Activated naive CD4-positive, alpha-beta T cell treated with anti-CD3 and anti-CD28 coated beads, Interleukin-2, amount 50 U/mL, for 16 hours (primary cell): ENCODE measurements around the gene ANKMY1.

Experiments
- DNase-seq: peaks from one replicate; pipeline ENCODE4 v3.0.0-alpha.2; 2020

The ANKMY1 gene, protein sequence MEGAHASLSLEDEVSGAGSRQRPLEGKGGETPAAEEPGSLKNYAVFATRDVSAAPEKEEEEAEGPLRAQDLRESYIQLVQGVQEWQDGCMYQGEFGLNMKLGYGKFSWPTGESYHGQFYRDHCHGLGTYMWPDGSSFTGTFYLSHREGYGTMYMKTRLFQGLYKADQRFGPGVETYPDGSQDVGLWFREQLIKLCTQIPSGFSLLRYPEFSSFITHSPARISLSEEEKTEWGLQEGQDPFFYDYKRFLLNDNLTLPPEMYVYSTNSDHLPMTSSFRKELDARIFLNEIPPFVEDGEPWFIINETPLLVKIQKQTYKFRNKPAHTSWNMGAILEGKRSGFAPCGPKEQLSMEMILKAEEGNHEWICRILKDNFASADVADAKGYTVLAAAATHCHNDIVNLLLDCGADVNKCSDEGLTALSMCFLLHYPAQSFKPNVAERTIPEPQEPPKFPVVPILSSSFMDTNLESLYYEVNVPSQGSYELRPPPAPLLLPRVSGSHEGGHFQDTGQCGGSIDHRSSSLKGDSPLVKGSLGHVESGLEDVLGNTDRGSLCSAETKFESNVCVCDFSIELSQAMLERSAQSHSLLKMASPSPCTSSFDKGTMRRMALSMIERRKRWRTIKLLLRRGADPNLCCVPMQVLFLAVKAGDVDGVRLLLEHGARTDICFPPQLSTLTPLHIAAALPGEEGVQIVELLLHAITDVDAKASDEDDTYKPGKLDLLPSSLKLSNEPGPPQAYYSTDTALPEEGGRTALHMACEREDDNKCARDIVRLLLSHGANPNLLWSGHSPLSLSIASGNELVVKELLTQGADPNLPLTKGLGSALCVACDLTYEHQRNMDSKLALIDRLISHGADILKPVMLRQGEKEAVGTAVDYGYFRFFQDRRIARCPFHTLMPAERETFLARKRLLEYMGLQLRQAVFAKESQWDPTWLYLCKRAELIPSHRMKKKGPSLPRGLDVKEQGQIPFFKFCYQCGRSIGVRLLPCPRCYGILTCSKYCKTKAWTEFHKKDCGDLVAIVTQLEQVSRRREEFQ

DNA sequence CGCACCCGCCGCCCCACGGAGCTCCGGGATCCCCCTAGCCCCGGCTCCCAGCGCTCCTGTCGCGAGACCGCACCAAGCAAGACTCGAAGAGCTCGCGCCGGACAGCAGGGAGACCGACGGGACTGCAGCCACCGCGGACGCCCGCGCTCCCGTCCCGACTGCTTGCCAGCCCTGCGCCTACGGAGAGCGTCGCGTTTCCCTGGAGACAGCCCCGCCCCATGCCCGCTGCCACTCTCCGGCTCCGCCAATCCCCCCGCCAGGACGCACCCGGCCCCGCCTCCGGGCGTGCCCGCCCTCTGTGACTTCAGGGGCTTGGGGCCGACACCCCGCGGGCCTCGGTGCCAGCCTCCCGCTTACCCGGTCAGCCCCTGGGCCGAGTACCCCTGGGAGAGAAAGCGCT, at the start of gene ANKMY1:
ANKMY1 (minus strand) TSS at position 181 of the 400 bp plus-strand sequence. CDS start 653 bp downstream, outside the sequence.
- DNase-seq: peak; percentile 78

DNA sequence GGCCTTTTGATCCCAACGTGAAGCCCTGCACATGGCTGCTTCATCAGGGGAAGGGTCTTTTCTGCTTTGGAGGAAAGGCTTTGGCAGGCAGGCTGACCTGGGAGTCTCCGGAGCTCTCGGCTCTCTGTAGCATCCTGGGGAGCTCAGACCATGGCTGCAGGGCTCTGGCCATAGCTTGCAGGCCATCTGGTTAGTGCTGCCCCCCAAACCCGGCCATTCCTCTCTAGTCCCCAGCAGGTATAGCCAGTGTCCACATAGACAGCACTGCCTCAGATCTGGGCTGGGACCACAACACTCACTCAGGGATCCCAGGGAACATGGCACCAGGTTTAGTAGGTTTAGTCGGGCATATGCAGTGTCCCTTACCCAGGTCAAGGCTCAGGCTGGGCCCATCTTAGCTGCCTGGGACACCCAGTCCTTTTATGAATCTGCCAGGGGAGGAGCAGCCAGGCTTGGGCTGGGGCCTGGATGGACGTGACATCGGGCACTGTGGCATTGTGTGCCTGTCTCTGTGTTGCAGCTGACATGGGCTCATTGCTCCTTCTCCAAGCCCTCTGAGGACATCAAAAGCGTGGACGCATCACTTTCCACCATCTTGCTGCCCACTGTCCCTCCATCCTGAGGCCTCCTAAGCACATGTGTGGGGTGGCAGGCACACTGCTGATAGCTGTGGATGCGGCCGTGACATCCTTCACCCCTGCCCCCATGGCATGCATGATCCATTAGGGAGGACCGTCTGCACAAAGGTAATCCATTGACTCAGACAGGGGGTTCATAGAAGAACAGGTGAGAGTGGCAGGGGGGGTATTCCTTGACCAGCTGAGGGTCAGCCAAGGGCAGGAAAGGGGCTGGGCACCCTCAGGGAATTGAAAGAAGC, 48.3 kb upstream of the ANKMY1 start:
- peak; percentile 5 for DNase-seq

DNA sequence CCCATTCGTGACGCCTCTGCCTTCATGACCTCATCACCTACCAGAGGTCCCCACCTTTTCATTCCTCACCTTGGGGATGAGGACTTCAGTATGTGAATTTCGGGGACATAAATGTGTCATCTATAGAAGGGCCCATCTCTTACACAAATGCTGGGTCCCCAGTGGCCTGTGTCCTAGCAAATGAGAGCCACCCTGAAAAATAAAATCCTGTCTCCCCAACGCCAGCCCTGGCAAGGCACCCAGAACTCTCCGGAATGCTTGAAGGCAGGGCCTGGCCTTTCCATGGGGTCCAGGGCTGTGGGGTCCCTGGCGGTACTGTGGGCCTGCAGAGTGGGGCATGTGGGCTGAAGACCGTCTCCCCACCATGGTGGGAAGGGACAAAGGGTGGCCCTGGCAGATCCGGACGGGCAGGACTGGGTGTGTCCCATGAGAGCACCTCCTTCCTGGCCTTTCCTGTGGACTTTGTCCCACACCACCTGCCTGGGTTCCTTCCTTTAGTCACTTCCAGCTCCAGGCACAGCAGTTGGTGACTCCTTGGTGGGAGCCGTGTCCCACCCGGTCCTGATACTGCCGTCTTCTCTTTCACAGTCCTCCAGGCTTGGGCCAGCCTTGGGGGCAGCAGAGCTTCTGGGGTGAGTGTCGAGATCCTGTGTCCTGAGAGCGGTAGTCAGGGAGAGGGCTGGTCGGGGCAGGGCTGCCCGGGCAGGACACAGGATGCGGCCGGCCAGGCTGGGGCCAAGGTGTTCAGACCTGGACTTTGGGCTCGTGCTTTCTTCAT, 47.3 kb upstream of the ANKMY1 start:
- DNase-seq: peak; percentile 4

DNA sequence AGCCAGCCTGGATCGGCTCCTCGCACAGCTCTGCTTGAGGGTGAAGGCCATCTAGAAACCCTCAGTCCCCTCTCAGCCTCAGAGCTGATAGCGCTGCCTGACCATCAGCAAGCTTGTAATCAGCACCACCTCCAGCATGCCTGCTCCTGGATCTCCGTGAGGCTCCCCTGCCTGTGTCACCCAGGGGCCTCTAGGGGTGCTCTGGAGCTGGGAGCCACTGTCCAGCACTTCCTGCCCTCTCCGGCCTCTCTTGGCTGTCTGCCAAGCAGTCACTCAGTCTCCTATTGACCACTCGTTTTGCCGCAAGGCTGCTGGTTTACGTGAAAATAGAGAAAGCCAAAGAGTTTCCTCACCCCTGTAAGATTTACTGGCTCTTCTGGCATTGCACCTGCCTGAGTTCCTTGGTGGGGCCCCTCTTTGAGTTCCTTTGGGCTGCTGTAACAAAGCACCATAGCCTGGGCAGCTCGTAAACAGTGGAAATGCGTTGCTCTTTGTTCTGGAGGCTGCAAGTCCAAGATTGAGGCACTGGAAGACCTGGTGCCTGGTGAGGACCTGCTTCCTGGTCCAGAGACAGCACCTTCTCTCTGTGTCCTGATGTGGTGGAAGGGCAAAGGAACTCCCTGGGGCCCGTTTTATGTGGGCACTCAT, 46.6 kb upstream of the ANKMY1 start:
- DNase-seq: peak; percentile 8

DNA sequence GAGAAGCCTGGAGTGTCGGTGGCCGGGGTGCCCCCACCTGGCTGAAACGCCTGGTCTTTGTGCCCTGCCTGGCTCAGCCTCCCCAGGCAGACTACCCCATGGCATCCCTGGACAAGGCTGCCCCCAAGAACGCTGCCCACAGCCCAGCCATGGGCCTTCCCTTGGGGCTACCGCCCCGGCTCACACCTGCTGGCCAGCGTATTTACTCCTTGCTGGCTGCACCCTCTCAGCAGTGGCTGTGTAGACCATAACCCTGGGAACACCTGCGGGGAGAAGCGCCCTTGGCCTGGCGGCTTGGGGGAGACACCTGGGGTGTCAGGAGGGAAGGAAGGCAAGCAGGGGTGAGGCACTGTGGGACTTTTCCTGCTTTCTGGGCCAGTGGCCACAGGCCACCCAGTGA, 46.1 kb upstream of the ANKMY1 start:
- peak; percentile 9 for DNase-seq

DNA sequence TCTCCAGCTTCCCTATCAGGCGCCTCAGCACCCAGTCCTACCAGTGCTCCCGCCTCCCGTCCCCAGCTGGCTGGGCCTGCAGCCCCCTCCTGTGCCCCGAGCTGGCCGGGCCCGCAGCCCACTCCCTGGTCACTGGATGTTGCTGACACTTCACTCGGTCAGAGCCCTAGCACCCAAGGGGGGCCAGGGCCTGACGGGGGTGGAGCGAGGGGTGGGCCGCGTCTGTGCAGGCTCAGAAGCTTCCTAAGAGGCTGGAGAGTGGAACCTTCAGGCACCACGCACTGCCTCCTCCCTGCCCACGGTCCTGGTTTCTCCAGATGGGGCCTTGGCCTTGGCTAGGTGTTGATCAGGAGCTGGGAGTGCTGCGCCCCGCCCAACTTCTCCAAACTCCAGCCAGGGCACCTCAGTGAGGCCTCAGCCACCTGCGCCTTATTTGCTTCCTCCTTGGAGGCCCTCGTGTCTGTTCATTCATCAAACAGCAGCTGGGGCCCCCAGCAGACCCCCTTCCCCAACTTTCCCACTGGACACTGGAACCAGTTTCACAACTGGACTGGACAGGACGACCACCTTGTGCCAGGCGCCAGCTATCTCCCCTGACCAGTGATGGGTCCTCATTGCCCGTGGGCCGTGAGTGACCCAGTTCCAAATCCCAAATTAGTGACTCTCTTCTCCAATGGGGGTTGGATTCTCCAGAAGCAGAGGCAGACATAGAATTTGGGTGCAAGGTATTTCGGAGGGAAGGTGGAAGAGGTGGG, 45.5 kb upstream of the ANKMY1 start:
- peak; percentile 6 for DNase-seq

DNA sequence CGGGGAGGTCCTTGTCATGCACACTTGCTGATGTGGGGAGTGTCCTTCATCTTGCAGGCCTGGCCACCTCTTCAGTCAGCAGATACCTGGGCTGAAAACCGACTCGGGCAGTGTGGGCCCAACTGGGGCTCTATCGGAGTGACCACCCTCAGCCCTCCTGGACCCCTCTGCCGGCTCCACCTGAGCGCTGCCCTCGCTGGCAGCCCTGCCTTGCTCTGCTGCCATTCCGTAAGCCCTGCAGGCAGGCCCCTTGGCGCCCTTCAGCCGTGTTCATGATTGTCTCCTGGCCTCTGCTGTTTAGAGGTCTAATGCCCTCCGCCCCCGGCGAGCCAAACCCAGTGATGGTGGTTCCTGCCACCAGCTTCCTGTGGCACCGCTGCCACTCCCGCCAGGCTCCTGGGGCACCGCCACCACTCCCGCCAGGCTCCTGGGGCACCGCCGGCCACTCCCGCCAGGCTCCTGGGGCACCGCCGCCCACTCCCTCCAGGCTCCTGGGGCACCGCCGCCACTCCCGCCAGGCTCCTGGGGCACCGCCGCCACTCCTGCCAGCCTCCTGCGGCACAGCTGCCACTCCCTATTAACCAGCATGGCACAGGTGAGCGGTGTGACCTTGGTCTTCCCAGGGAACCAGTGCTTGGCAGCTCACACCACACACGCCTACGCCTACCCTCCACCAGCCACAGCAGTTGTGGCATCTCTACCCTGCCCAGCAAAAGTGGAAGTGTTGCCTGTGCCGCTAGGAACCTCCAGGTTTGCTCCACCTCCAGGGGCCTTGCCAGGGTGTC, 44.7 kb upstream of the ANKMY1 start:
- peak; percentile 7 for DNase-seq

DNA sequence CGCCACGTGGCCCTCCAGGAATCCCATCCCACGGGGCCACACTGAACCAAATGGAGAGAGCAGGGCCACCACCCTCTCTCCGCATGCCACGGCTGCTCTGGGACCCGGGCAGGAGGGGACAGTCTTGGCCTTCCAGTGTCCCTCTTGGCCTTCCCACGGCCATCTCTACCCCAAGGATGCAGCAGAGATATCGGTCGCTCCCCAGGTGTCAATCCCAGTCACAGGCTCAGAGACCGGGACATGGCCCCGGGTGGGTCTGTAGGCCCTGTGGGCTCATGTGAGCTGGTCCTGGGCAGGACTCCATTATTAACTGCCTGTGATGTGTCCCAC, 44.0 kb upstream of the ANKMY1 start:
- peak; percentile 7 for DNase-seq

DNA sequence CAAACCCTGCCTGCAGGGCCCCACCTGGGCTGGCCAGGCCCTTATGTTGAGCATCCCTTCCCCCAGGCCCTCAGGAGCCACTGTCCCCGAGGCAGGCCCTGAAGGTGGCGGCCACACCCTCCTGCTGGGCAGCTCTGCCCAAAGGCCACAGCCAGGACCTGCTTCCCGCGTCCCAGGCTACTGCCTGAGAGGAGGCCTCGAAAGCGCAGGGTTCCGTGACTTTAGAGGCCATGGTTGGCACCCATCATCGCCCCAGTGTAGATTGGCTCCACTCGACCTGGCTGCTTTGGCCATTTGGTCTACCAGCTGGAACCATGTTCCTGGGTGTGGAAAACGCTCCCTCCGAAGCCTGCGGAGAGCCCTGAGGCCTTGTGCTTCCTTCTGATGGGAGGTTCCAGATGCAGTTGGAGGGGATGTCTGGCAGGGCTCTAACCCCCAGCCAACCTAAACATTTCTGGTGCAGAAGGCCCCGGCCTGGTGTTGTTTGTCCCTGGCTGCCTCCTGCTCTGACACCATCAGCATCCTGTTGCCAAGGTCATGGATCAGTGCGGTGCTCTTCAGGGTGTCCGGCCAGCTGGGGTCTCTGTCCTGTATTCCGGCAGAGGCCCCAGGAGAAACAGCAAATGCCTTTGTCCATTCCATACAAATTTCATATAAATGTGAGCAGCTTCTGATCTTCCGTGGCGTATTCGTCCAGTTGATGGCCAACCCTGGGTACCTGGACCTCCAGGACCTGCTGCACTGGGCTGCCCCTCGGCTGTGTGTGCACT, 43.5 kb upstream of the ANKMY1 start:
- no peak for DNase-seq

DNA sequence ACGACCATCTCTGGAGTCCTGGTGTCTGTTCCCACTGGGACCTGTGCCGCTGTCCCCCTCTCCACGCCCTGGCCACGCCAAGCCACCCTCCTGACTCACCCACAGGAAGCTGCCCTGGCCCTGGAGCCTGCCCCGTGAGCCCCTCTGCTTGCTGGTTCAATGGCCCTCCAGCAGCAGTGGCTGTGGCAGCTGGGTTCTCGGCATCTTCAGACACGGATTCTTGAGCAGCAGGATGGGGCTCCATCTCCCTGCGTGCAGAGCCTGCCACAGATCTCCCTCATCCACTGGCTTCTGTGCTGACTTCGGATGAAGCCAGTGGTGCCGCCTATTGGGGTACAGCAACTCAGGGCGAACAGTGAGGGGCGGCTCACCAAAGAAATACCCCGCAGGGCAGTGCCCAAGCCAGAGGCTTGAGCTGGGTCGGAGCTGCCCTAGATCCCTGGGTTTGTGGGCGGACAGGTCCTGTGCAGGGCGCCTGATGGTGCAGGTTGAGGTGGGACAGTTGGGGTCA, 42.7 kb upstream of the ANKMY1 start:
- peak; percentile 4 for DNase-seq

DNA sequence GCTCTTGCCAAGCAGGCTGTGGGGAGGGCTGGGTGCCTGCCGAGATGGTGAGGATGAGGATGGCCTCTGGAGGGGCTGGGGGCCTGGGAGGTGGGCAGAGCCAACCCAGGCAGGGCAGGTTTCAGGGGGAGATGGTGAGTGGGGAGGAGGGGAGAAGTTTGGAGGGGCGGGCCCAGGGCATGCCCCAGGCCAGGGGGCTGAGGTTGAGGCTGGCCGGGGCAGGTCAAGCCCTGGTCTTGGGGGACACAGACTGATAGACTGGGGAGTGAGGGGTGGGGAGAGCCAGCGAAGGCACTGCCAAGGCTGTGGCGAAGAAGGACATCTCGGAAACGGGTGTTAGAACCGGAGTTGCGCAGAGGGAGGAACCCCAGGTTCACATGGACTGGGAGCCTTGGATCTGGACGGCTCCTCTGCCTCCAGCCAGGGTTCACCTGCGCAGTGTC, 41.4 kb upstream of the ANKMY1 start:
- peak; percentile 7 for DNase-seq

DNA sequence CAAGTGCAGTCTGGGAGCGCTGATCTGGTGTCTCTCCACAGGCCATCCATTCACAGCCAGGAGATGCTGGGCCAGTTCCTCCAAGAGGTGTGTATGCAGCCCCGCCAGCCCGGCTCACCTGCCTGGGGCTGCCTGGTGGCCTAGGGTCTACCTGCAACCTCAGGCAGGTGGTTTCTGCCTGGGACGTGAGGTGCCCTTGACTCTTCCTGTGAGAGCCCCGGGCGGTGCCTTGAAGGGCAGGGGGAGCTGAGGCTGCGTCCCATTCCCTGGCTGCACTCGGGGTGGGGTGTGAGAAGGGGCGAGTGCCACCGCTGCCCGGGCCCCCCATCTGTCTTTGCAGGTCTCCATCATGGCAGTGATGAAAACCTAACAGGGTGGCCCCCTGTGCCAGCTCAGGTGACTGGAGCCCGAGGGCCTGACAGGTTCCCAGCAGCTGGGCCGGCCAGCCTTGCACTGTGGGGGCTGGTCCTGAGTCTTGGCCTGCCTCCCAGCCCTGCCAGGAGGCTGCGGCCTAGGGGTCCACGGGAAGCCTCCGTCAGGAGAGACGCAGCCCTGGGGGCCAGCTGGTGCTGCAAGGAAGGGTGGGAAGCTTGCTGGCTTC, 40.6 kb upstream of the ANKMY1 start:
- peak; percentile 9 for DNase-seq

DNA sequence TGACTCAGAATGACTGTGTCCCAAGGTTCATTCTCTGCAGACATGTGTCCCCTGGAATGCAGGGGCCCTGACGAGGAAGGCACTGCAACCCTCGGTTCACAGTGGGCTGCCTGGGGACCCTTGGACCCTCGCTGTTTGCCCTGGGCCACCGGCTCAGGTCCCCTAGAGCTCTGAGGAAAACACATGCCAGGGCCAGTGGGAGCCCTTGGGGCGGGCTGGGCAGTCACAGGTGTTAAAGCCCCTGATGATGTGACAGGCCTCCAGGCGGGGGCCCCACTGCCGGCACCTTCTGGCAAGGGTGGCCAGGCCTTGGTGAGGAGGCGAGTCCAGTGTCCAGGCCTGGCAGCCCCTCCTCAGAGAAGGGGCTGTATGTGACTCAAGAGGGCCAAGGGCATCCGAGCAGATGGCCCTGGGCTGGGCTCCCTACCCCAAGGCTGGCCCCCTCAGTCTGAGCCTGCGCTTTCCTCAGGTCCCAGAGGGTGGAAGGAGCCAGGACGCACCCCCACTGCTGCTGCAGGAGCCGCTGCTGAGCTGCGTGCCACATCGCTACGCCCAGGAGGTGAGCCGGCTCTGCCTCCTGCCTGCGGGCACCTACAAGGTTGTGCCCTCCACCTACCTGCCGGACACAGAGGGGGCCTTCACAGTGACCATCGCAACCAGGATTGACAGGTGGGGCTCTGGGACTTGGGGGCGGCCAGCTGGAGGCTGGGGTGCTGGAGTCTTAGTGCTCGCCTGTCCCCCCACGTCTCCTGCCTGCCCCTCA, 39.8 kb upstream of the ANKMY1 start:
- DNase-seq: peak; percentile 8

DNA sequence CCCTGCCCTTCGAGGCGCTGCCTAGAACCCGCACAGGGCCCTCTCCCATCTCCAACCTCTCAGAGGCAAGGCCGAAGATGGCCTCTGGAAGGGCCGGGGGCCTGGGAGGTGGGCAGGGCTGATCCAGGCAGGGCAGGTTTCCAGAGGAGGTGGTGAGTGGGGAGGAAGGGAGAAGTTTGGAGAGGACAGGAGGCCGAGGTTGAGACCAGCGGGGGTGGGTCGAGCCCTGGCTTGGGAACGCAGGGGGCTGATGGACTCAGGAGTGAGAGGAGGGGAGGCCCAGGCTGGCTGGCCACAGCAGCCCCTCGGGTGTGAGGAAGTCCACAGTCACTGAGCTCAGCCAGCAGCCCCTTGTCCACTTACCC, 39.2 kb upstream of the ANKMY1 start:
- peak; percentile 2 for DNase-seq

DNA sequence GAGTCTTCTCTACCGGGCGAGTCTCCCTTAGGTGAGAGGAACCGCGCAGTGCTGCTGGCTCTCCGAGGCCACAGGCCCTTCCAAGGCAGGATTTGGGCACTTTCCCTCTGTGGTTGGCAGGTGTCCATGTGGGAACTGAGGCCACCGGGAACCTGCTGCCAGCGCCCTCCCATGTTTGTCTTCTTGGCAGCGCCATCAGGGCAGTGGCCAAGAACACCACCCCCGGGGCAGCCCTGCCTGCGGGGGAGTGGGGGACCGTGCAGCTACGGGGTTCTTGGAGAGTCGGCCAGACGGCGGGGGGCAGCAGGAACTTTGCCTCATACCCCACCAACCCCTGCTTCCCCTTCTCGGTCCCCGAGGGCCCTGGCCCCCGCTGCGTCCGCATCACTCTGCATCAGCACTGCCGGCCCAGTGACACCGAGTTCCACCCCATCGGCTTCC, 38.7 kb upstream of the ANKMY1 start:
- peak; percentile 9 for DNase-seq

DNA sequence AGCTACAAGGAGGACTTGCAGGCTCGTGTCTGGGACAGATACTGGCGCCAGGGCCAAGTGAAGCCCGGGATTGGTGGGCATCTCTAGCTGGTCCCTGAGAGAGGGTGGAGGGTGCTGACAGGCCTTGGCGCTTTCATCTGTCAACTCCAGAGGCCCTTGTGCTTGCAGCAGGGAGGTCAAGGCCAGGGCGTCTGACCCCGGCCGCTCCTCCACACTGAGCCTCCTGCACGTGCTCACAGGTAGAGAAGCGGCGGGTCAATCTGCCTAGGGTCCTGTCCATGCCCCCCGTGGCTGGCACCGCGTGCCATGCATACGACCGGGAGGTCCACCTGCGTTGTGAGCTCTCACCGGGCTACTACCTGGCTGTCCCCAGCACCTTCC, 38.3 kb upstream of the ANKMY1 start:
- peak; percentile 7 for DNase-seq

DNA sequence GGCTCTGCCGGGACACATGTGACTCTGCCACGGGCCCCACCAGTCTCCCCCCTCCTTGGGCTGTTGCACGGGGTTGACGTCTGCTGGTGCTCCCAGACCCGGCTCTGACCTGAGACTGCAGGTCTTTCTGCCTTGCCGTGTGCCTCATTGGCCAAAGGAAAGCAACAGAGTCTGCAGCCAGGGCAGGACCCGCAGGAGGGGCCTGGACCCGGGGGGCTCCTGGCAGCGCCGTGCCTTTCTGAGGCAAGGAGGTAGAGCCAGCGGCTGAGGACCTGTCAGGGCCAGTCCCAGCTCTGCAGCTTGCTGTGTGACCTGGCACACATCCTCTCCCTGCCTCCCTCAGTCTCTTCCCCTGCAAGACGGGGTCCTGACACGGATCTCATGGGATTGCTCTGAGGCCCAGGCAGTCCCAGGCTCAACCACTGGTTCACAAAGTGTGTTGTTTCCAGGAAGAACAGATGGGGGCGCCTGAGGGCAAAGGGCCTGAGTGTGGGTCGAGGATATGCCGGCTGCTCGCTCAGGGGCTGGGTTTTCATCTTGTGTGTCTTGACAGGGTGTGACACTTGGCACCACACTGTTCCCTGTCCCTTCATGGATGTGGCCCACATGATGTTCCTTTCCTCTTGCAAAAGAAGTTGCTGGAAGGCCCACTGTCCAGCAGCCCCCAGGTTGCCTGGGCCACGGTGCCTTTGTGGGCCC, 37.7 kb upstream of the ANKMY1 start:
- peak; percentile 12 for DNase-seq
